ENCODE data around the gene MICALL2.
A peak's percentile ranks its signal among the peaks of the same experiment; 100 is the strongest.

The MICALL2 gene

DNA sequence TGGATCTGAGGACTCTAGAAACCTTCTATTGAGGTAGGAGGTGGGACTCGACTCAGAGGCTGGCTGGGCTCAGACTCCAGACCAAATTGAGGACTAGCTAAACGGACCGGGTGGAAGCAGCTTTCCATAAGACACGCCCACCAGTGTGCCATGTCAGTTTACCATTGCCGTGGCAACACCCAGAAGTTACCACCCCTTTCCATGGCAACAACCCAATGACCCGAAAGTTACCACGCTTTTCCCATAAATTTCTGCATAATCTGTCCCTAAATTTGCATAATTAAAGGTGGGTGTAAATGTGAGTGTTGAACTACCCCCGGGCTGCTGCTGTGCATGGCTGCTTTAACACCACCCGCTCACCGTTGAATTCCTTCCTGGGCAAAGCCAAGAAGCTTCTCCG is 58.9 kb downstream of the MICALL2 start:
- Histone ChIP-seq H3K9ac (ENCODE audit: low read length in 5 of 5) (no peak overlapping the region), H3K36me3 (ENCODE audit: control insufficient read depth in 5 of 5, insufficient read depth in 5 of 5, low read length in 5 of 5) (no peaks in the 10 kb centered on the region), H3K4me3 (ENCODE audit: low read depth in 1 of 5, low read length in 5 of 5) (no peak overlapping the region), H3K4me1 (ENCODE audit: control insufficient read depth in 5 of 5, insufficient read depth in 5 of 5, low read length in 5 of 5) (peaks cover 0 to 9% (median 0%) of the 10 kb centered on the region in 5 donors), H3K9me3 (ENCODE audit: control insufficient read depth in 5 of 5, low read length in 5 of 5) (peaks cover 11 to 16% (median 12%) of the 10 kb centered on the region in 5 donors), H3K27me3 (ENCODE audit: control insufficient read depth in 5 of 5, insufficient read depth in 4 of 5, low read length in 5 of 5) (peaks cover 21 to 55% (median 43%) of the 10 kb centered on the region in 5 donors), H3K27ac (ENCODE audit: low read depth, low read length) (no peak overlapping the region)

DNA sequence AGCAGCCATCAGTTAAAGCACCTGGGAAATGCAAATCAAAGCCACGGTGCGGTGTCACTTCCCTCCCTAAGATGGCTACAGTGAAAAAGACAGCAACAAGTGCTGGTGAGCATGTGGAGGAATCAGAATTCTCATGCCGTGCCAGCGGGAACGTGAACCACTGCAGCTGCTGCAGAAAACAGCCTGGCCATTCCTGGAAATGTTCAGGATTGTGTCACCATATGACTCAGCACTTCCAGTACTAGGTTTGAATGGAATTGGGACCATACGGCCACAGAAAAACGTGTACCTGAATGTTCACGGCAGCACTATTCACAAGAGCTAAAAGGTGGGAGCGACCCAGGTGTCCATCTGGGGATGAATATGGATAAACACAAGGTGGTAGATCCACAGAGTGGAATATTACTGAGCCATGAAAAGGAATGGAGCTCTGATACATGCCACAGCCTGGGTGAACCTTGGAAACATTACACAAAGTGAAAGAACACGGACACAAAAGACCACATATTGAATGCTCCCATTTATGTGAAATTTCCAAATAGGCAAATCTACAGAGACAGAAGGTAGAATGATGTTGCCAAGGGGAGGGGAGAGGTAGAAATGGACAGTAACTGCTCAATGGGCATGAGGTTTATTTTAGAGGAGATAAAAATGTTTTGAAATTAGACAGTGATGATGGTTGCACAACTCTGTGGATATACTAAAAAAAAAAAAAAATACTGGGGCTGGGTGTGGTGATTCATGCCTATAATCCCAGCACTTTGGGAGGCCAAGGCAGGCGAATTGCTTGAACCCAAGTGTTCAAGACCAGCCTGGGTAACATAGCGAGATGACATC is 61.6 kb downstream of the MICALL2 start:
- peaks cover 9 to 31% (median 25%) of the 10 kb centered on the region in 5 donors for H3K9me3 ChIP-seq (ENCODE audit: control insufficient read depth in 5 of 5, low read length in 5 of 5)
- H3K36me3 ChIP-seq (ENCODE audit: control insufficient read depth in 5 of 5, insufficient read depth in 5 of 5, low read length in 5 of 5), result no peaks in the 10 kb centered on the region
- peak overlapping the region in 1 of 5 donors; percentile 6 for H3K4me3 ChIP-seq (ENCODE audit: low read depth in 1 of 5, low read length in 5 of 5)
- H3K4me1 ChIP-seq (ENCODE audit: control insufficient read depth in 5 of 5, insufficient read depth in 5 of 5, low read length in 5 of 5), result no peaks in the 10 kb centered on the region
- peaks cover 14 to 57% (median 44%) of the 10 kb centered on the region in 5 donors for H3K27me3 ChIP-seq (ENCODE audit: control insufficient read depth in 5 of 5, insufficient read depth in 4 of 5, low read length in 5 of 5)
- H3K9ac ChIP-seq (ENCODE audit: low read length in 5 of 5), result no peak overlapping the region
- no peak overlapping the region for H3K27ac ChIP-seq (ENCODE audit: low read depth, low read length)

DNA sequence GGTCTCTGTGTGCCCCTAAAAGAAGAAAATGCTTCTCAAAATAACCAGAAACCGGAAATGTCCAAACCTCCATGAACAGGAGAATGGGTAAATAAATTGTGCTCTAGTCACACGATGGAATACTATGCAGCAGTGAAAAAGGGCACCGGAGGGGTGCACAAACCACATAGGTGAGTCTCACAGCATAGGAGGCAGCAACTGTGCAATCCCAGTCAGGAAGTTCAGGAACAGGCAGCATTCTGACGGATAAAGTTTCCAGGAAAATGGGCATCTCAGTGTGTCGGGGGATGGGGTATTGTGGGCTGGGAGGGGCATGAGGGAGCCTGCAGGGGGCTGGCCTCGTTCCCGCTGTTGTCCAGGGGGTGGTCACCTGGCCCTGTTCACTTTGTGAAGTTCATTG is 63.1 kb downstream of the MICALL2 start:
- no peak overlapping the region for H3K27ac ChIP-seq (ENCODE audit: low read depth, low read length)
- H3K4me3 ChIP-seq (ENCODE audit: low read depth in 1 of 5, low read length in 5 of 5), result no peak overlapping the region
- no peak overlapping the region for H3K9ac ChIP-seq (ENCODE audit: low read length in 5 of 5)
- peaks cover 15 to 58% (median 40%) of the 10 kb centered on the region in 5 donors for H3K27me3 ChIP-seq (ENCODE audit: control insufficient read depth in 5 of 5, insufficient read depth in 4 of 5, low read length in 5 of 5)
- no peaks in the 10 kb centered on the region for H3K4me1 ChIP-seq (ENCODE audit: control insufficient read depth in 5 of 5, insufficient read depth in 5 of 5, low read length in 5 of 5)
- peaks cover 8 to 30% (median 22%) of the 10 kb centered on the region in 5 donors for H3K9me3 ChIP-seq (ENCODE audit: control insufficient read depth in 5 of 5, low read length in 5 of 5)
- H3K36me3 ChIP-seq (ENCODE audit: control insufficient read depth in 5 of 5, insufficient read depth in 5 of 5, low read length in 5 of 5), result no peaks in the 10 kb centered on the region

DNA sequence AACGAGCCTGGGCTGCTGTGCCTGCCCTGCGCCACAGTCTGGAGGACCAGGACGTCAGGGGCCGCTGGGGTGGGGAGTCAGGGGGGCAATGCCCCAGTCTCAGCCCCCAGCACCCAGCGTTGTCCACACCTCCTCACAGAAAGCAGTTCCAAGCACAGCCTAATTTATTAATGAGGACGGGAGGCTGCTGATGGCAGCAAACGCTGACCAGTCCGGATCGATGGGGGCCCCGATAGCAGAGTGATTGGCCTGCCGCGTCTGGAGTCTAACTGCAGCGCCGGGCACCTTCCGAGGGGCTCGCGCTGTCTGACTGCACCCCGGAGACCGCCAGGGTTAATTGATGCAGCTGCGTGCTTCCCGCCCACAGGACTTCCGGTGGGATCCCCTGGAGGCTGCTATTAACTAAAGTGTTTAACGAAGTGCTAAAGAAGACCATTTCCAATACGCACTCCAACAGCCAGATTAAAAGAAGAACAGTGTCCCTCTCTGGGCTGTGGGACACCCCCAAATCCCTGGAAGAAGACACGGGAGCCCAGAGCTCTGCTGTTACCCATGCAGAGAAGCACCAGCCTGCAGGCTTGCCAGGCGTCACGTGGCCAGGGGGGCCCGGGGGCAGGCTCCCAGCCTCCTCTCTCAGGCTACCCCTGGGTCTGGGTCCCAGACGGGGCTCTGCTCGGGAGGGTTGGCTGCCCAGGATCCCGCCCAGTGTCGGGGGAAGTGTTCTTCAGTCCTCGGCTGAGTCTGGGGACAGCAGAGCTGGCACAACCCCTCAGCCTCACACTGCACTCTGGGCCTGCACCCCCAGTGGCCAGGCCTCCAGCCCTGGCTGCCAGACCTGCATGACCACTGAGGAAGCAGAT is 63.8 kb downstream of the MICALL2 start:
- no peak overlapping the region for H3K9ac ChIP-seq (ENCODE audit: low read length in 5 of 5)
- peaks cover 10 to 31% (median 22%) of the 10 kb centered on the region in 5 donors for H3K9me3 ChIP-seq (ENCODE audit: control insufficient read depth in 5 of 5, low read length in 5 of 5)
- no peaks in the 10 kb centered on the region for H3K36me3 ChIP-seq (ENCODE audit: control insufficient read depth in 5 of 5, insufficient read depth in 5 of 5, low read length in 5 of 5)
- H3K27ac ChIP-seq (ENCODE audit: low read depth, low read length), result no peak overlapping the region
- H3K27me3 ChIP-seq (ENCODE audit: control insufficient read depth in 5 of 5, insufficient read depth in 4 of 5, low read length in 5 of 5), result peaks cover 13 to 51% (median 37%) of the 10 kb centered on the region in 5 donors
- no peak overlapping the region for H3K4me3 ChIP-seq (ENCODE audit: low read depth in 1 of 5, low read length in 5 of 5)
- H3K4me1 ChIP-seq (ENCODE audit: control insufficient read depth in 5 of 5, insufficient read depth in 5 of 5, low read length in 5 of 5), result no peaks in the 10 kb centered on the region

- H3K4me3 ChIP-seq (ENCODE audit: low read depth in 1 of 5, low read length in 5 of 5), result peak overlapping the region in 1 of 5 donors; percentile 9
- H3K27me3 ChIP-seq (ENCODE audit: control insufficient read depth in 5 of 5, insufficient read depth in 4 of 5, low read length in 5 of 5), result peaks cover 13 to 49% (median 35%) of the 10 kb centered on the region in 5 donors
- peaks cover 10 to 31% (median 22%) of the 10 kb centered on the region in 5 donors for H3K9me3 ChIP-seq (ENCODE audit: control insufficient read depth in 5 of 5, low read length in 5 of 5)
- H3K36me3 ChIP-seq (ENCODE audit: control insufficient read depth in 5 of 5, insufficient read depth in 5 of 5, low read length in 5 of 5), result no peaks in the 10 kb centered on the region
- no peak overlapping the region for H3K27ac ChIP-seq (ENCODE audit: low read depth, low read length)
- H3K4me1 ChIP-seq (ENCODE audit: control insufficient read depth in 5 of 5, insufficient read depth in 5 of 5, low read length in 5 of 5), result no peaks in the 10 kb centered on the region
- no peak overlapping the region for H3K9ac ChIP-seq (ENCODE audit: low read length in 5 of 5)
Observed at GRCh38 chr7:1394371-1394770, 64.9 kb downstream of the MICALL2 start.

DNA sequence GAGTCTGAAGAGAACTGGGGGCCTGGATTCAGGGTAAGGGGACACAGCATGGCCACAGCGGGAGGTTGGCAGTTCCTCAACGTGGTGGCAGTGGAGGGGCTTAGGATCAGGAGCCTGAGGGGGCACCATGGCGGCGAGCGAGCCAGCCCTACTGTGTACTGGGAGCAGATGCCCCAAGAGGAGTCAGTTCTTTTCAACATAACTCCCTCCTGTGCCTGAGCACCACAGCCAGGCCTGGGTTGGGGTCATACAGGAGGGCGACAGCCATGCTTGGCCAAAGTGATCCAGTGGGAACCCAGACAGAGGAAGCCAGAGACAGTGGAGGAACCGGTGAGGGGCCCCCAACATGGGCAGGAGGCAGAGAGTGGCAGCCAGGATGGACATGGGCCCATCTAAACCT is 65.8 kb downstream of the MICALL2 start:
- Histone ChIP-seq H3K4me3 (ENCODE audit: low read depth in 1 of 5, low read length in 5 of 5) (no peak overlapping the region), H3K9me3 (ENCODE audit: control insufficient read depth in 5 of 5, low read length in 5 of 5) (peaks cover 10 to 31% (median 22%) of the 10 kb centered on the region in 5 donors), H3K27ac (ENCODE audit: low read depth, low read length) (no peak overlapping the region), H3K27me3 (ENCODE audit: control insufficient read depth in 5 of 5, insufficient read depth in 4 of 5, low read length in 5 of 5) (peaks cover 17 to 50% (median 36%) of the 10 kb centered on the region in 5 donors), H3K9ac (ENCODE audit: low read length in 5 of 5) (no peak overlapping the region), H3K36me3 (ENCODE audit: control insufficient read depth in 5 of 5, insufficient read depth in 5 of 5, low read length in 5 of 5) (no peaks in the 10 kb centered on the region), H3K4me1 (ENCODE audit: control insufficient read depth in 5 of 5, insufficient read depth in 5 of 5, low read length in 5 of 5) (no peaks in the 10 kb centered on the region)

DNA sequence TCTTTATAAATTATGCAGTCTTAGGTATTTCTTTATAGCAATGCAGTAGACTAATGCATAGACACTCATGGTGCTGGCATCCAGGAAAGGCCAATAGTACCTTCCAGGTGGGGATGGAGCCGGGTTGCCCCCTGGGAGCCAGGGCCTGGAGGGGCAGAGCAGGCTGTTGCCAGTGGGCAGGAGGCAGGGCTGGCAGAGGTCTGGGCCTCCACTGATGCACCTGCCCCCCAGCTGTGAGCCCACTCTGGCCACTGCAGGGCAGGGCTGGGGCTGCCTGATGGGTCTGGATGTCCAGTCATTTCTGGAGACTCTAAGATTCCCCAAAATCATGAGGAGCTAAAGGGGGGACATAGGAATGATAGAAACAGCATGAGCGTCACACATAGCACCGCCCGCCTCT is 66.7 kb downstream of the MICALL2 start:
- H3K27ac ChIP-seq (ENCODE audit: low read depth, low read length), result no peak overlapping the region
- no peaks in the 10 kb centered on the region for H3K36me3 ChIP-seq (ENCODE audit: control insufficient read depth in 5 of 5, insufficient read depth in 5 of 5, low read length in 5 of 5)
- peaks cover 23 to 56% (median 41%) of the 10 kb centered on the region in 5 donors for H3K27me3 ChIP-seq (ENCODE audit: control insufficient read depth in 5 of 5, insufficient read depth in 4 of 5, low read length in 5 of 5)
- H3K9ac ChIP-seq (ENCODE audit: low read length in 5 of 5), result no peak overlapping the region
- H3K4me3 ChIP-seq (ENCODE audit: low read depth in 1 of 5, low read length in 5 of 5), result no peak overlapping the region
- H3K4me1 ChIP-seq (ENCODE audit: control insufficient read depth in 5 of 5, insufficient read depth in 5 of 5, low read length in 5 of 5), result no peaks in the 10 kb centered on the region
- peaks cover 10 to 31% (median 20%) of the 10 kb centered on the region in 5 donors for H3K9me3 ChIP-seq (ENCODE audit: control insufficient read depth in 5 of 5, low read length in 5 of 5)

DNA sequence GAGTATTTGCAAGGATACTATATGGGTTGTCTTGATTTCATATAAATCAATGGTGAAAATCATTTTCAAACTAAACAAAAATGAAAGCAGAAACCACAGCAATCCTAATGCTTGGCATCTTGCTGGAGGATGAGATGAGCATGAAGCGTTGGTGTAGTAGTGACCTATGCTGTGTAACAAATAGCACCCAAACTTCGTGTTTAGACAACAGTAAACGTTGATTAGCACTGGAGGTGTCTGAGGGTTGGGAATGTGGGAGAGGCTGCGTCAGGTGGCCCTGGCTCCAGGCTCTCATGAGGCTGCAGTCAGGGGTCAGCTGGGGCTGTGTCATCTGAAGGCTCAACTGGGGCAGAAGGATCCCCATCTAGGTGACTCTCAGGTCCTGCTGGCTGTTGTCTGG is 67.8 kb downstream of the MICALL2 start:
- no peak overlapping the region for H3K9ac ChIP-seq (ENCODE audit: low read length in 5 of 5)
- no peak overlapping the region for H3K4me3 ChIP-seq (ENCODE audit: low read depth in 1 of 5, low read length in 5 of 5)
- peaks cover 31 to 64% (median 49%) of the 10 kb centered on the region in 5 donors for H3K27me3 ChIP-seq (ENCODE audit: control insufficient read depth in 5 of 5, insufficient read depth in 4 of 5, low read length in 5 of 5)
- H3K4me1 ChIP-seq (ENCODE audit: control insufficient read depth in 5 of 5, insufficient read depth in 5 of 5, low read length in 5 of 5), result no peaks in the 10 kb centered on the region
- H3K27ac ChIP-seq (ENCODE audit: low read depth, low read length), result no peak overlapping the region
- H3K9me3 ChIP-seq (ENCODE audit: control insufficient read depth in 5 of 5, low read length in 5 of 5), result peaks cover 10 to 31% (median 20%) of the 10 kb centered on the region in 5 donors
- H3K36me3 ChIP-seq (ENCODE audit: control insufficient read depth in 5 of 5, insufficient read depth in 5 of 5, low read length in 5 of 5), result no peaks in the 10 kb centered on the region

DNA sequence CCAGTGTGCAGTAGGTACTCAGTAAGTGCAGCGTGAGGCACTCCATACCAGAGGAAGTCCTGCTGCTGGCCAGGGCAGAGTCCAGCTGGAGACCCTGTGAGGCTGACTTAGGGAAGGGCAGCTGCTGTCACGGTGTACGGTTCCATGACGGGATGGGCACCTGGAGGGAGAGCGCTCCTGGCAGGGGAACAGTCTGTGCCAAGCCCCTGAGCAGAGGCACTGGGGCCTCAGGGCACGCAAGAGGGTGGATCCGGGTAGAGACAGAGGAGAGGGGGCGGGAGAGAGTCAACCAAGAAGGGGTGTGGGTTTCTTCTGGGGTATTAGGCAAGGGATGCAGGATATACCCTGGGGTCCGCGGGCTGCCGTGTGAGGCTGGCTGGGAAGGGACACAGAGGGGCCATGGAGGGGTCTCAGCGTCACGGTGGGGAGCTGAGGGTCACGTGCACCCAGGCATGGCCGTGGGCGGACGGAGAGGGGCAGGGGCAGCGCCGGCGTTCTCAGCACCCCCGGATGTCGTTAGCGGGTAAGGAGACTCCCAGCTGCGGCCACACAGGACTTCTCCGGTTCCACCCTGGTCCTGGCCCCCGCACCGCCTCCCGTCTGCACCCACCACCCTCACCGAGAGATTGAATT is 70.5 kb downstream of the MICALL2 start:
- H3K4me3 ChIP-seq (ENCODE audit: low read depth in 1 of 5, low read length in 5 of 5), result no peak overlapping the region
- H3K36me3 ChIP-seq (ENCODE audit: control insufficient read depth in 5 of 5, insufficient read depth in 5 of 5, low read length in 5 of 5), result no peaks in the 10 kb centered on the region
- no peaks in the 10 kb centered on the region for H3K4me1 ChIP-seq (ENCODE audit: control insufficient read depth in 5 of 5, insufficient read depth in 5 of 5, low read length in 5 of 5)
- H3K9me3 ChIP-seq (ENCODE audit: control insufficient read depth in 5 of 5, low read length in 5 of 5), result peaks cover 8 to 17% (median 11%) of the 10 kb centered on the region in 5 donors
- peaks cover 40 to 59% (median 52%) of the 10 kb centered on the region in 5 donors for H3K27me3 ChIP-seq (ENCODE audit: control insufficient read depth in 5 of 5, insufficient read depth in 4 of 5, low read length in 5 of 5)
- no peak overlapping the region for H3K9ac ChIP-seq (ENCODE audit: low read length in 5 of 5)
- no peak overlapping the region for H3K27ac ChIP-seq (ENCODE audit: low read depth, low read length)

Data from subcutaneous abdominal adipose tissue (tissue), 5 donors.